ENCODE data around the gene SPTB. TPM values are rescaled to one million over a fixed set of nuclear protein-coding genes. Genes with fewer than 3 reads are reported as not detected.

Gene SPTB
- total RNA-seq, 1 donor from 2014 or later = not detected

DNA sequence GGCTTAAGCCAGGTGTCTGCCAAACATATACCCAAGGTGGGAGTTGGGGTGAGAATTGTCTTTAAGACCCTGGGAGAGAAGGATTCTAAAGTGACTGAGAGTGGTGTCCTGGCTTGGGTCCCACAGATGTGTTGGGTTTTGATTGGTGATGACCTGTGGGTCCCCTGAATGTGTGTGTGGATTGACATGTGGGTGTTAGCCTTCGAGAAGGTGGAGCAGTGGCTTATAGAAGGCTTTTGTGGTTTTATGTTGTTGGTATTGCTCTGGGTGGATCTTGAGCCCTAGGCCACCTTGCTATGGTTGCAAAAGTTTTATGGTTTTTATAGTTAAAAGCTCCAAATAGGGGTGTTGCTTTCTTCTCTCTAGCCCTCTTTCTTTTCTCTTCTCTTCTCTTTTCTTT, 145.8 kb downstream of the SPTB start:
- intact Hi-C loops (cut with micrococcal nuclease) = no loop called here

- intact Hi-C loops (cut with micrococcal nuclease) = no loop called here
These were observed 146.4 kb downstream of the SPTB start for GRCh38 chr14:64733321-64733720.

DNA sequence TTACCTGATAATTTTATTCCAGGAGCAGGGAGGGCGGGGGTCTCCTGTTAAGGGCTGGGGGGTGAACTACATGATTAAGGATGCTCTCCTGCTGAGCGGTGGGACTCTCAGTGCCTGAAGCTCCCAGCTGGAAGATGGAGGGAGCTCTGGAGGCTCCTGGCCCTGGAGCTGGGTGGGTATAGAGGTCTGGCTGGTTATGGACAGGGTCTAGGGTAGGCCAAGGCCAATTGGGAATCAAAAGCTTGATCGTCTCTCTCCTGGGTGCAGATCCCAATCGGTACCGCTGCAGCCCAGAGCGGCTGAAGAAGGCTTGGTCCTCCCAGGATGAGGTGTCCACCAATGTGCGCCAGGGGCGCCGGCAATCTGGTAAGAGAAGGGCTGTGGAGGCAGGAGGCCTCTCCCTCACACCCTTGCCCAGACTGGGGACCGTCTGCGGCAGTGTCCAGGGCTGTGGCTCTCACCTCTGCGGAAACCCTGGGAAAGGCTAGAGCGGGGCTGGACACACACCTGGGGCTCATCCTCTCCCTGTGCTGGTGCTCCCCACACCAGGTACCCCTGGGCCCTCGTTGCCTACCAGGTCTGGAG, 147.1 kb downstream of the SPTB start:
- intact Hi-C loops (cut with micrococcal nuclease) = no loop called here

DNA sequence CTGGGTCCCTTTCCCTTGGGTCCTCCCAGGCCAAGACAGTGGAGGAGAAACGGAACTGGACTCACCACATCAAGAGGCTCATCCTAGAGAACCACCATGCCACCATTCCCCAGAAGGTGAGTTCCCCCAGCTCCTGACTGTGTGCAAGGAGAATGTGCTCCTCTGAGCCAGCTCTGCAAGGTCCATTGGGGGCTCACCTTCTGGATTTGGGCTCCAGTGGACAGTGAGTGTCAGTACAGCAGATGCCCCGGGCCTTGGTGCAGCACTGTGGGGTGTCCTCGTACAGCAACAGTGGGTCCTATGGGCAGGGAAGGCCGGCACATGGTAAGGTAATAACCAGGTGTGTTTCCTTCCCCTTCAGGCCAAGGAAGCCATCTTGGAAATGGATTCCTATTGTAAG, 147.6 kb downstream of the SPTB start:
- intact Hi-C loops (cut with micrococcal nuclease) = no loop called here

GRCh38 chr14:64731141-64731581, 148.5 kb downstream of the SPTB start:
- intact Hi-C loops (cut with micrococcal nuclease) = no loop called here

- intact Hi-C loops (cut with micrococcal nuclease) = no loop called here
These were observed 149.0 kb downstream of the SPTB start for GRCh38 chr14:64730681-64731080.

- intact Hi-C loops (cut with micrococcal nuclease) = no loop called here
These were observed 149.7 kb downstream of the SPTB start for GRCh38 chr14:64730061-64730440.

DNA sequence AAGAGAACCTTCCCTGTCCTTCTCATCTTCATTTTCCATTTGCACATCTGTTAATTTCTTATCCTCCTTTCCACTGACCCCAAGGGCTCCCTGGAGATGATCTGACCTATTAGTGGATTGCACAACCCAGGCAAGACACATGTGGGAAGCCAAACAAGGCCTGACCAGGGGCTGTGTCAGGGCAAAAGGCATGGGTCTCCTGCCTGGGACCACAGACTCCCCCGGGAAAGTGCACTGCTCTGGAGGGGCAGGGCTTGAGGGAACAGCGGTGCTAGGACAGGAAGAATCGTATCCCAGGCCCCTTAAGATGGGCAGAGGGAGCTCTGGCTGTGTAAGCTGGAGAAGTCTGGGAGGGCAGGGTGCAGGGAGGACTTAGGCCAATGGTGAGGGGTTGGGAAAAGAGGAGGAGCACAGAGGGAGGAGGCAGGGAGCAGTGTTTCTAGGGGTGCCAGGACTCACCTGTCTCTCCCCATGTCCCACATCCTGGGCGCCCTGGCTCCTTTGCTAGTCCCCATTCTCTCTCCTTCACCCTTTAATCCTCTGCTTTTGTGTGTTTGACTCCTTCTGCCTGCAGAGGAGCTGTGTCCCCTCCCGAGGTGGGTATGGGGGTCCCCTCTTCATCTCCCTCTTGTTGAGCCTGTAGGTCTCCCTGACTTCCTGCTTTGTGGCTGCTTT, 150.2 kb downstream of the SPTB start:
- intact Hi-C loops (cut with micrococcal nuclease) = no loop called here

DNA sequence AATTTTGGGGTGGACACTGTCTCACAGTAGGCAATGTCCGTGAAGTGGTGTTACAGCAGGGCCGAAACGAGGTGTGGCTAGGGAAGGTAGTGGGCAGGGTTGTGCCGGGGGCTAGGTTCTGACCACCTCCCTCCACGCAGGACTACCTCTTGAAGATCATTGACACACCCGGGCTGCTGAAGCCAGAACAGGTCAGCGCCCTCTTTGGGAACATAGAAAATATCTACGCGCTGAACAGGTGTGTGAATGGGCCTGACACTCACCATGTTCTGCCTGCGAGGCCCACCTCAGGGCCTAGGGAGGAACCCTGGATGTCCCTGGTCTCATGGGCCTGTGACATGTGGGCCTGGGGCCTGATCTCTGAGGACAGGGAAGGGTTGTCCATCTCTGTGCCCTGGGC, 150.9 kb downstream of the SPTB start:
- intact Hi-C loops (cut with micrococcal nuclease) = no loop called here

GRCh38 chr14:64728106-64728505, 151.6 kb downstream of the SPTB start:
- intact Hi-C loops (cut with micrococcal nuclease) = no loop called here

- intact Hi-C loops (cut with micrococcal nuclease) = no loop called here
These were observed 152.1 kb downstream of the SPTB start for GRCh38 chr14:64727551-64728071.

GRCh38 chr14:64726585-64726890, 153.2 kb downstream of the SPTB start:
- intact Hi-C loops (cut with micrococcal nuclease) = no loop called here

DNA sequence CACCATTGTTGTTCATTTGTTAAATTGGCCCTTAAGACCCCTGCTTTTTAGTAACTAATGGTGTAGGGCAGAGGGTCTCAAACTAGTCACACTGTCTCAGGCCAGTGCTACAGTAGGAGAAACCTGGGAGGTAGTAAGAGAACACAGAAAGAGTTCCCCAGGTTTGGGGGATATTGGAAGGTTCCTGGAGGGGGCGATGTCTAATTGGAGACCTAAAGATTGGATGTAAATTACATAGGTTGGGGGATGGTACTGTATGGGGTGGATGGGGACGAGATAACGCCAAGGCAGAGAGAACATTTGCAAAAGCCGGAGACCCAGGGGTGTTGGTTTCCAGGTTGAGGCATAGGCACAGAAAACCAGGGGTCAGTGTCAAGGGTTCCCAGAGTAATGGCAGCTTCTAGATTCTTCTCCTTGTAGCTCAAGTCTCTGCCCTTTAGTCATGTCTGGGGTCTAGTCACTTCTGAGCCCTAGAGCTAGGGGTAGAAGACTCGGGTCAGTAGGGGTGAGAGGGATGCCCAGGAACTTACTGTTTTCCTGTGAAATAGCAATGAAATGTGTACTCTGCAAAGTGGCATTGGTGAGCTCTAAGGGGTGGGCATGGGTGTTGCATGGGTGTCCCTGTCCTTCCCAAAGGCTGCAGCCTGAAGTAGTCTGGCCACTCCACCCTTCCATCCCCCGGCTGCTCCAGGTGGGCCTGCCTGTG, 153.7 kb downstream of the SPTB start:
- intact Hi-C loops (cut with micrococcal nuclease) = no loop called here

GRCh38 chr14:64725261-64725815, 154.4 kb downstream of the SPTB start:
- intact Hi-C loops (cut with micrococcal nuclease) = no loop called here

GRCh38 chr14:64724578-64724930, 155.2 kb downstream of the SPTB start:
- intact Hi-C loops (cut with micrococcal nuclease) = loop anchor here (5.0 kb wide), 2 partner anchors 38 to 222 kb away; partner anchors contain the start of genes ZBTB1 and ZBTB25

- intact Hi-C loops (cut with micrococcal nuclease) = loop anchor here (1.0 to 5.0 kb wide), 5 partner anchors 10 to 222 kb away; partner anchors contain the start of genes ZBTB1 and ZBTB25
These were observed 155.8 kb downstream of the SPTB start for GRCh38 chr14:64723691-64724577.

- intact Hi-C loops (cut with micrococcal nuclease) = loop anchor here (1.0 to 5.0 kb wide), 5 partner anchors 9 to 221 kb away; partner anchors contain the start of genes ZBTB1 and ZBTB25
These were observed 156.8 kb downstream of the SPTB start for GRCh38 chr14:64722842-64723447.

DNA sequence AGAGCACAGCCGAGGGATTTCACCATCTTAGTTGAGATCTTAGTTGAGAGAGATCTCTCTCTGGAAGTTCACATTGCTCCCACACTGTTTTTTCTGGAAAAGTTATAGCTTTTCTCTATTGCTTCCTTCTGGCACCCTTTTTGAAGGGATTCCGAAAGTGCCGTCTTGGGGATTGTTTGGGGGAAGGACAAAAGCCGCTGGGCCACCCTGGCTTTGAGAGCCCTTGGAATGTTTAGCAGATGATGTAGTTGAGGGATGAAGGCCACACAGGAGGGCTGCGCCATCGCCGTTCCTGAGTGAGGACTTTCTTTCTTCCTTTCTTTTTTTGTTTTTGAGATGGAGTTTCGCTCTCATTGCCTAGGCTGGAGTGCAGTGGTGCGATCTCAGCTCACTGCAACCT, 157.8 kb downstream of the SPTB start:
- intact Hi-C loops (cut with micrococcal nuclease) = loop anchor here (2.0 to 5.0 kb wide), 3 partner anchors 40 to 220 kb away; partner anchors contain the start of genes ZBTB1 and ZBTB25

DNA sequence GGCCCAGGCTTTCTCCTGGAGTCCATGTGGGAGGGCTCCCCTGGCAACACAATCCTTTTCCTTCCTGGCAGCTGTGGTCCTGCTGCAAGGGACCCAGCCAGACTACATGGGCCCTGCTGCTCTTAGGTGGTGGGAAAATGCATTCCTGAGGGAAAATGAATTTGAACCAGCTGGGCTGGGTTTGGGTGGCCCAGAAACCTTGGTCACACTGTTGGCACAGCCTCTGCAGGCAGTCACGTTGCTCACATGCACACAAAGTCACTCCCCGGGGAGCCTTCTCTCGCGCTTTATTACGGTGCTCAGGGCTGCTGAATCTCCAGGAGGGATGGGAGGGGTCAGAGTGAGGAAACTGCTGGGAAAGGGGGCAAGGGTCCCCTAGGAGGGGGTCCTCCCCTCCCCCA, 158.3 kb downstream of the SPTB start:
- intact Hi-C loops (cut with micrococcal nuclease) = loop anchor here (5.0 kb wide), 2 partner anchors 41 to 219 kb away; partner anchors contain the start of genes ZBTB1 and ZBTB25

GRCh38 chr14:64720131-64720576, 159.6 kb downstream of the SPTB start:
- intact Hi-C loops (cut with micrococcal nuclease) = loop anchor here (5.0 kb wide), 2 partner anchors 42 to 218 kb away; partner anchors contain the start of genes ZBTB1 and ZBTB25

Measured in T-helper 1 cell treated with Interleukin-12 subunit alpha and Interleukin-12 subunit beta and Interleukin-4 antibody, amounts not matched to agents 30 ng/mL and 1 ng/mL, for 36 hours (primary cell).